A673 (cell line): ENCODE results near the gene ANKRD11. TPM values are rescaled to one million over a fixed set of nuclear protein-coding genes. Genes with fewer than 3 reads are reported as not detected.

Experiments
- BruUV-seq: library from RNA; stranded (reverse); fragments of 400-500 nt; replicated peaks from 2 replicates; lab custom pipeline; 2021; lab: Mats Ljungman, UMichigan
- CTCF ChIA-PET: fragments of 300-600 bp; sonication (Branson Sonifier 250); formaldehyde crosslinking; loops from one replicate; lab custom pipeline; 2022; ENCODE audit warnings: antibody characterized with exemption; lab: Charles Lee
- POLR2A ChIA-PET: fragments of 300-600 bp; sonication (Branson Sonifier 250); formaldehyde crosslinking; loops from one replicate; lab custom pipeline; 2022; ENCODE audit warnings: antibody characterized with exemption; ENCODE audit not compliant: low non-redundant PET; lab: Charles Lee
- DNase-seq: peaks from one replicate; pipeline ENCODE4 v3.0.0-alpha.2; 2015; ENCODE audit warnings: low spot score
- H3K27ac ChIP-seq: fragments of 200-600 bp; sonication (generic); 2 replicates; pipeline ENCODE4 v1.5.1; 2016; ENCODE audit warnings: mixed run types, low read depth, mild to moderate bottlenecking, mixed read lengths, antibody characterized with exemption, low read length; ENCODE audit not compliant: poor library complexity, severe bottlenecking
- H3K27me3 ChIP-seq: fragments of 200-600 bp; sonication (generic); replicated peaks from 2 replicates; pipeline ENCODE4 v1.6.1; 2017; ENCODE audit warnings: mixed run types, low read depth, mild to moderate bottlenecking, mixed read lengths, antibody characterized with exemption, low read length; ENCODE audit not compliant: insufficient read depth, poor library complexity
- H3K36me3 ChIP-seq: fragments of 200-600 bp; sonication (generic); 2 replicates; pipeline ENCODE4 v1.6.1; 2016; ENCODE audit warnings: mixed run types, mild to moderate bottlenecking, mixed read lengths, antibody characterized with exemption, low read length; ENCODE audit not compliant: insufficient read depth, poor library complexity, severe bottlenecking
- H3K4me1 ChIP-seq: fragments of 200-600 bp; sonication (generic); 2 replicates; pipeline ENCODE4 v1.6.1; 2017; ENCODE audit warnings: mixed run types, mild to moderate bottlenecking, mixed read lengths, antibody characterized with exemption, low read length; ENCODE audit not compliant: insufficient read depth, poor library complexity, severe bottlenecking
- H3K4me3 ChIP-seq: fragments of 200-600 bp; sonication (generic); 2 replicates; pipeline ENCODE4 v1.5.1; 2016; ENCODE audit warnings: low read depth, mixed run types, mild to moderate bottlenecking, mixed read lengths, low read length; ENCODE audit not compliant: poor library complexity, severe bottlenecking
- H3K9me3 ChIP-seq: fragments of 200-600 bp; sonication (generic); 2 replicates; pipeline ENCODE4 v1.6.1; 2016; ENCODE audit warnings: mixed run types, low read depth, mild to moderate bottlenecking, mixed read lengths, antibody characterized with exemption, low read length; ENCODE audit not compliant: poor library complexity, severe bottlenecking
- EZH2 ChIP-seq: fragments of 200-600 bp; sonication (generic); IDR thresholded peaks from 2 replicates; pipeline ENCODE4 v1.6.1; 2017; ENCODE audit warnings: borderline replicate concordance, low read depth, mild to moderate bottlenecking, mixed read lengths, antibody characterized with exemption, low read length; ENCODE audit not compliant: poor library complexity, severe bottlenecking
- intact Hi-C: fragments of 100-400 bp; cut with micrococcal nuclease; formaldehyde crosslinking; loops from one replicate; pipeline ENCODE4 v1.10.0; 2022; ENCODE audit not compliant: unreplicated experiment
- total RNA-seq: library from RNA; stranded (reverse); gene quantifications from 2 replicates; pipeline ENCODE4 v1.2.3, GENCODE V29; 2021
- TF ChIP-seq, protein P1 (sequence below): fragments of 300-800, 200-600 bp; sonication (generic); conservative IDR thresholded peaks from 2 replicates; pipeline ENCODE4 v1.5.1; 2017; ENCODE audit warnings: low read depth, mild to moderate bottlenecking, antibody characterized with exemption, low read length, moderate library complexity, mixed read lengths

Gene ANKRD11
- total RNA-seq, 1 experiment from 2014 or later: 217 TPM

DNA sequence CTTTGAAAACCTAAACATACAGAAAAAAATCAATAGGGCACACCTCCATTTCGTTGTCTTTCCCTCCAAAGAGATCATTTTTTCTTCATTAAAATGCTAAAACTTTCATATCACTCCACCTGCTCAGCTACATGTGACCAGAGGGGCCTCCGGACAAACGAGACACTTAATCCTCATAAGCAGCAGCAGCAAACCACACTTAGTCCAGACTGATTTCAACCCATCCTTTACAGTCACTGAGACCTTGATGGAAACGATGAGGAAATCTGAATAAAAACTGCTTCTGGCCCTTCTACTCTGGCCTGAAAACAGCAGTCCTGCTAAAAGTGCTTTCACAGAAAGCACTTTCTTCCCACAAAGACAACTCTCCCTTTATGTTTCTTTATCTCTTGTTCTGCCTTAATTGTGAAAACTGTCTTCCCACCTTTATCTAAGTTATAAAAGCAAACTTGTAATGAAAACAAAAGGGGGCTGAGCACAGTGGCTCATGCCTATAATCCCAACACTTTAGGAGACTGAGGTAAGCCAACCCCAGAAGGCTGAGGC is 4.6 kb downstream of the ANKRD11 start:
- intact Hi-C loops: loop anchor here (5.0 kb wide), 2 partner anchors 88 to 293 kb away; no protein-coding TSS in a partner anchor
- DNase-seq: no peak
- H3K36me3 ChIP-seq: peaks cover 7% of the 10 kb centered on the region
- H3K4me3 ChIP-seq: no peak overlapping the region
- ChIA-PET CTCF (no interaction called here), POLR2A (interaction anchor here (0.6 kb wide), 1 partner anchor 119 kb away, joined by 4 read pairs; no protein-coding TSS in a partner anchor)
- BruUV-seq: no TSS peak
- H3K27ac ChIP-seq: no peak overlapping the region
- TF ChIP-seq EZH2: no peak
- TF ChIP-seq, protein P1, sequence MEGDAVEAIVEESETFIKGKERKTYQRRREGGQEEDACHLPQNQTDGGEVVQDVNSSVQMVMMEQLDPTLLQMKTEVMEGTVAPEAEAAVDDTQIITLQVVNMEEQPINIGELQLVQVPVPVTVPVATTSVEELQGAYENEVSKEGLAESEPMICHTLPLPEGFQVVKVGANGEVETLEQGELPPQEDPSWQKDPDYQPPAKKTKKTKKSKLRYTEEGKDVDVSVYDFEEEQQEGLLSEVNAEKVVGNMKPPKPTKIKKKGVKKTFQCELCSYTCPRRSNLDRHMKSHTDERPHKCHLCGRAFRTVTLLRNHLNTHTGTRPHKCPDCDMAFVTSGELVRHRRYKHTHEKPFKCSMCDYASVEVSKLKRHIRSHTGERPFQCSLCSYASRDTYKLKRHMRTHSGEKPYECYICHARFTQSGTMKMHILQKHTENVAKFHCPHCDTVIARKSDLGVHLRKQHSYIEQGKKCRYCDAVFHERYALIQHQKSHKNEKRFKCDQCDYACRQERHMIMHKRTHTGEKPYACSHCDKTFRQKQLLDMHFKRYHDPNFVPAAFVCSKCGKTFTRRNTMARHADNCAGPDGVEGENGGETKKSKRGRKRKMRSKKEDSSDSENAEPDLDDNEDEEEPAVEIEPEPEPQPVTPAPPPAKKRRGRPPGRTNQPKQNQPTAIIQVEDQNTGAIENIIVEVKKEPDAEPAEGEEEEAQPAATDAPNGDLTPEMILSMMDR: no peak
- peaks cover 51% of the 10 kb centered on the region for H3K4me1 ChIP-seq
- H3K27me3 ChIP-seq: no peaks in the 10 kb centered on the region
- H3K9me3 ChIP-seq: no peaks in the 10 kb centered on the region

DNA sequence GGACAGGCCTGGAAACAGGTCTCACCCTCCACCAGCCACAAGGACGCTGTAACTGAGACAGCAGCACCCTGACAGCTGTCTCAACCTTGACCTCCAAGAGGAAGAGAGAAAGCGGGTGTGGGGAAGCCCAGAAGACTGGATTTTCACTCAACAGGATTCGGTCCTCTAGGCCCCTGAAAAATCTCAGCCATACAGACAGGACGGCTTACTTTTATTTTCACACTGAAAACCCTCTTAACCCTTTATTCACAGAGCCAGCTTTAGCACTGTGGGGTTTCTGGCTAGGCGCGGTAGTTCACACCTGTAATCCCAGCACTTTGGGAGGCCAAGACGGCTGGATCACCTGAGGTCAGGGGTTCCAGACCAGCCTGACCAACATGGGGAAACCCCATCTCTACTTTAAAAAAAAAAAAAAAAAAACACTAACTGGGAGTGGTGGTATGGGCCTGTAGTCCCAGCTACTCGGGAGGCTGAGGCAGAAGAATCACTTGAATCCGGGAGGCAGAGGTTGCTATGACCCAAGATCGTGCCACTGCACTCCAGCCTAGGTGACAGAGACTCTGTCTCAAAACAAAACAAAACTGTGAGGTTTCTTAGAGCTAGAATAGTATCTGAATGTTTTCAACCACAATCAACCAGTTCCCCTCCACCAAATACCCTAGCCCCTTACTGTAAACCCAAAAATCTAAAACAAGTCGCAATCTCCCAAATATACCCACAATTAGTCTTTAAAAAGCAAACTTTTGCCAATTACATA is 5.3 kb downstream of the ANKRD11 start:
- no peak for DNase-seq
- H3K9me3 ChIP-seq: no peaks in the 10 kb centered on the region
- TF ChIP-seq, protein P1: no peak
- no peak for TF ChIP-seq EZH2
- BruUV-seq: no TSS peak
- no peak overlapping the region for H3K27ac ChIP-seq
- no peak overlapping the region for H3K4me3 ChIP-seq
- peaks cover 51% of the 10 kb centered on the region for H3K4me1 ChIP-seq
- POLR2A ChIA-PET: interaction anchor here (0.6 kb wide), 1 partner anchor 119 kb away, joined by 4 read pairs; no protein-coding TSS in a partner anchor
- peaks cover 7% of the 10 kb centered on the region for H3K36me3 ChIP-seq
- CTCF ChIA-PET: no interaction called here
- H3K27me3 ChIP-seq: no peaks in the 10 kb centered on the region
- intact Hi-C loops: loop anchor here (5.0 kb wide), 2 partner anchors 88 to 293 kb away; no protein-coding TSS in a partner anchor

DNA sequence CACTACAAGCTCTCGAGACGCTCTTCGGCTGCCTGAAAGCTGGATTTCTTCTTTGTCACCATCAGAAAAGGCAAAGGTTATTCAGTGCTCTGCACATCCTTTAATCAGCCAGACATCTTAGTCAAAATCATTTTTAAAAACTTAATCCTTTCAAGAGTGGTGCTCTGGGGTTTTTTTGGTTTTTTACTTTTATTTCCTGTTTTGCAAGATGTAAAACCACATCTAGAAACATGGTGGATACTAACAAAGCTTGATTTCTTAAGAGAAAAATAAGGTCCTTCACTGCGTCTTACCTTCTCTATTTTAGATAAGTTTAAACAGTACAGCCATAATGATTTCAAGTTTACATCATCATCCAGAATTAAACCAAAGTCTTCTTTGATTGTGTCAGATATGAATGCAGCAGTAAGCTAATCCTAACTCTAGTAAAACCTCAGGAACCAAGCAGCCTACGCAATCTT is 6.3 kb downstream of the ANKRD11 start:
- H3K36me3 ChIP-seq: peaks cover 7% of the 10 kb centered on the region
- peaks cover 51% of the 10 kb centered on the region for H3K4me1 ChIP-seq
- no peak for TF ChIP-seq EZH2
- TF ChIP-seq, protein P1: no peak
- H3K27ac ChIP-seq: peak overlapping the region; percentile 4
- no peak for DNase-seq
- ChIA-PET CTCF (no interaction called here), POLR2A (no interaction called here)
- no peaks in the 10 kb centered on the region for H3K9me3 ChIP-seq
- H3K27me3 ChIP-seq: no peaks in the 10 kb centered on the region
- no peak overlapping the region for H3K4me3 ChIP-seq
- BruUV-seq: no TSS peak
- intact Hi-C loops: no loop called here
